GM21786 (cell line): ENCODE measurements around the gene LEFTY2.
"Not testable (repeated sequence)": the region's sequence is repeated elsewhere in the genome, so short reads cannot be mapped to it uniquely, and the experiment has no call there.

Experiments used
- ATAC-seq: cut with Tn5 transposase; IDR thresholded peaks from one replicate; pipeline ENCODE4 v1.9.1; 2021; ENCODE audit not compliant: unreplicated experiment

Gene LEFTY2, protein sequence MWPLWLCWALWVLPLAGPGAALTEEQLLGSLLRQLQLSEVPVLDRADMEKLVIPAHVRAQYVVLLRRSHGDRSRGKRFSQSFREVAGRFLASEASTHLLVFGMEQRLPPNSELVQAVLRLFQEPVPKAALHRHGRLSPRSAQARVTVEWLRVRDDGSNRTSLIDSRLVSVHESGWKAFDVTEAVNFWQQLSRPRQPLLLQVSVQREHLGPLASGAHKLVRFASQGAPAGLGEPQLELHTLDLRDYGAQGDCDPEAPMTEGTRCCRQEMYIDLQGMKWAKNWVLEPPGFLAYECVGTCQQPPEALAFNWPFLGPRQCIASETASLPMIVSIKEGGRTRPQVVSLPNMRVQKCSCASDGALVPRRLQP

DNA sequence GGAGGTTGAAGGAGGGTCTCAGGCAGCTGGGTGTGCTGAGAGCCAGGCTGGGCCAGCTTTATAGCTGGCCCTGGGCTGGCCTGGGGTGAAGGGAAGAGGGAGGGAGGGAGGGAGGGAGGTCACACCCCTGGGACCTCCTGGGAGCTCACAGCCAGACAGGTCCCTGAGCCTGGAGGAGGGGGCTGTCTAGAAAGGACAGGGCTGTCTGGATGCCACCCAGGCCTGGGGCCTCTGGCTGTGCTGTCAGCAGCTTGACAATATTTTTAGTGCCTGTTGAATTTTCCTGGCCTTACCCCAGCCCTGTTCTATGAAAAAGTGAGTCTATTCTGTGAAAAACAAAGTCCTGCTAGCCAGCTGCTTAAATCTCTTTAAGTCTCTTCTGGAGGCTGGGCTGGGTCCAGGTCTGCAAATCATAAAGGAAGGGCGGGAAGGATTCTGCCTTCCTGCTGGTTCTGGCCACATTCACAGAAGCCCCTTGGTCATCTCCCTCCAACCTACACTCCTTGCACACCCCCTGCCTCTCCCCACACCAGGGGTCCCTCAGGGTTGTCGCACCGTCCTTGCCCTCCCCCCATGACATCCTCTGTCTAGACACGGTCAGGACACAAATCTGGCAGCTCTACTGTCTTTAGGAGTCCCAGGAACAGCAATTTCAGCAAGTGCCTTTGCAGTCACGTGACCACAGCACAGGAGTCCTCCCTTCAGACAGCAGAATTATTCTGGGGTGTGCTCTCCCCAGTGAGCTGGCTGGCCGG is at the start of gene LEFTY2:
Gene LEFTY2, minus strand, starts transcription at position 34 of the 755 bp plus-strand sequence. CDS start 80 bp downstream, outside the sequence.
- no peak for ATAC-seq

DNA sequence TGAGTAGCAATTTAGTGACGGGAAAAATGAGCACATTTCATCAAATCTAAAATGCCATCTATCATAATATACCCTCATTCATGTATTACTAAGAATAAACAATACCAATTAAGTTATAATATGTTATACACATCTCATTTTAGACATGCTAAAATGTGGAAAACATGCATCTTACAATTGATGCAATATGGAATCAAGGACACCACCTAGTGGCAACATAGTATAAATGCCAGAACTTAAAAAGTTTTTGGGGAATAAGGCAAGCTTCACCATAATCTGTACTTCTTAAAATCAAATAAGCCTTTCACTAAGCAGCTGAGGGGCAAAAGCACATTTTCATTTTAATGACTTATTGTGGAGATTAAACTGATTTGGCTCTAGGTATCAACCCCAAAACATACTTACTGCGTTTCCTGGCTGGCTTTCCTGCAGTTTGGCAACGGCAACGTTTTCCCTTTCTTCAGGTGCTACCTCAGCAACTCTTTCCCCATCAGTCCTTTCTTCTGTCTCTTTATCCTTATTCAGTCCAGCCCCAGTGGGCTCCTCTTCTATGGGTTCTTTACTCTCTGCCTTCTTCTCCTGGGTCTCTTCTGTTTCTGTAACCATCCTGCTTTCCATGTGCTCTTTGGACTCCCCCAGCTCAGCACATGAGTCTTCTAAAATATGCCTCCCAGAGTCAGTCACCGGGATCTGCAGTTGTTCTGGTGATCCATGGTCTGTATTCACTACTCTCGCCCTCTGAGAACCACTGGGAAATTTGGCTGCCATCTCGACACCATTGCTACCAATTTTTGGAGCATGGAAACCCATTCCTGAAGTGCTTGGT is 46.7 kb upstream of the LEFTY2 start:
- no peak for ATAC-seq

DNA sequence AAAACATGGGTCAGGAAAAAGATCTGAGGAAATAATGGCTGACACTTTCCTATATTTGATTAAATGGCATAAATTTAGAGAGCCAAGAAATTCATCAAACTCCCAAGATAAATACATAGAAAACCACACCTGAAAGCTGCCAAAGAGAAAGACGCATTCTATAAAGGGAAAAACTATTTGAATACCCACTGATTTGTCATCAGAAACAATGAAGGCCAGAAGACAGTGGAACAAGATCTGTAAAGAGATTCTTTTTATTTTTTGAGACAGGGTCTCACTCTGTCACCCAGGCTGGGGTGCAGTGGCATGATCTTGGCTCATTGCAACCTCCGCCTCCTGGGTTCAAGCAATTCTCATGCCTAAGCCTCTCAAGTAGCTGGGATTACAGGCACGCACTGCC is 40.7 kb upstream of the LEFTY2 start:
- ATAC-seq = no peak

GRCh38 chr1:225980005-225980836 is 39.2 kb upstream of the LEFTY2 start:
- ATAC-seq = no peak

DNA sequence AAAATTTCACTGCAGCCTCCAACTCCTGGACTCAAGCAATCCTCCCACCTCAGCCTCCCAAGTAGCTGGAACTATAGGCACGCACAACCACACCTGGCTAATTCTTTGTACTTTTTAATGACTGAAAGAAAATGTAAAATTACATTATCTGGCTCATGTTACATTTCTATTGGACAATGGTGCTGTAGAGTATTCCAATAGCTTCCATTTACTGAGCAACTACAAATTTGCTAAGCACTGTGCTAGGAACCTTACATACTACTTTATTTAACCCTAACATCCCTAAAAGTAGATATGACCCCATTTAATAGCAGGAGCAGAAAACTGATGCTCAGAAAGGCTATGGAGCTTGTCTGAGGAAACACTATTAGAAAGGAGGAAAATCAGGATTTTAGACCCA is 38.4 kb upstream of the LEFTY2 start:
- ATAC-seq = no peak

DNA sequence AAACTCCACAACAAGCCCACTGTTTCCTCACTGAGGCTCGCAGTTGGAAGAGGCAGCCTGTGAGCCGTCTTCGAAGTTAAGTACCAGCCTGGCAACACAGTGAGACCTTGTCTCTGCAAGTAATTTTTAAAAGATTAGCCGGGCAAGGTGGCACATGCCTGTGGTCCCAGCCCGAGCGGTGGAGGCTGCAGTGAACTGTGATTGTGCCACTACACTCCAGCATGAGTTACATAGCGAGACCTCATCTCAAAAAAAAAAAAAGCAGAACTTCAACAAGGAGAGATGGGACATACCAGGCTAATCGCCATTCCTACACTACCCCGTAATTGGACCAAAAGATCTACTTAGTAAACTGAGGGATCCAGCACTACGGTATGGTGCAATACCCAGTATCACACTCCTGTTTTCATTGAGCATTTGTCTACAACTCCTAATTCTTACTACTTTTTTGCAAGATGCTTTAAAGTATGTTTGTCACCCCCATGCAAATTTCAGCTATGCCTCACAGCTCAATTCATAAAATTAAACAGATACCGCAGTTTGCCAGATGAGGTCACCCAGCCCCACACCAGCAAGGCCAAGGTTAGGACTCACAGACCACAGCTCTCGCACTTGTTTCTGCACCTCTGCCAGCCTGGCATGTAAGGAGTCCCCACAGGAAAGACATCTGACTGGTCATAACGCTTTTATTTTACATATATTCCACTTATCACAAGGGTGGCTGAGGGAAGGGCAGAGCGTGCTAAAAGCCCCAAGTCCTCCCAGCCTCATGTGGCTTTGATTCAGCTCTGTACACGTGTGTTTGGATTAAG is 37.1 kb upstream of the LEFTY2 start:
- ATAC-seq = peak; percentile 76

GRCh38 chr1:225975146-225975545 is 34.1 kb upstream of the LEFTY2 start:
- not testable (repeated sequence) for ATAC-seq

GRCh38 chr1:225974454-225974853 is 33.4 kb upstream of the LEFTY2 start:
- no peak for ATAC-seq

DNA sequence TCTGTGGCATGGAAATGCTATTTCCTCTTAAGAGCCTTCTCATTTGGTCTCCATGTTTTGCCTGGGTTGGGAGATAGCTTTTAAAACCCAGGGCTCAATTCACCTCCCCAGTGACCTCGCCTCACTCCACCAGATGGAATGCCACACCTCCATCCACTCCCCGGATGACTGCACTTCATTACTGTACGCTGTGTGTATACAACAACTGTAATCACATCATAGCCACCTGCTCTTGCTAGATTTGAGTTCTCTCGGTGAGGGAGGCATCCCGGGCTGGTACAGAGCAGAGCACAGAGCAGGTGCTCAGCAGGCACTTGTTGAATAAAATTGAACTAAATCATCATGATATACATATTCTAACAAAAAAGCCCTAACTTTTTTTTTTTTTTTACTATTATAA is 32.1 kb upstream of the LEFTY2 start:
- no peak for ATAC-seq

DNA sequence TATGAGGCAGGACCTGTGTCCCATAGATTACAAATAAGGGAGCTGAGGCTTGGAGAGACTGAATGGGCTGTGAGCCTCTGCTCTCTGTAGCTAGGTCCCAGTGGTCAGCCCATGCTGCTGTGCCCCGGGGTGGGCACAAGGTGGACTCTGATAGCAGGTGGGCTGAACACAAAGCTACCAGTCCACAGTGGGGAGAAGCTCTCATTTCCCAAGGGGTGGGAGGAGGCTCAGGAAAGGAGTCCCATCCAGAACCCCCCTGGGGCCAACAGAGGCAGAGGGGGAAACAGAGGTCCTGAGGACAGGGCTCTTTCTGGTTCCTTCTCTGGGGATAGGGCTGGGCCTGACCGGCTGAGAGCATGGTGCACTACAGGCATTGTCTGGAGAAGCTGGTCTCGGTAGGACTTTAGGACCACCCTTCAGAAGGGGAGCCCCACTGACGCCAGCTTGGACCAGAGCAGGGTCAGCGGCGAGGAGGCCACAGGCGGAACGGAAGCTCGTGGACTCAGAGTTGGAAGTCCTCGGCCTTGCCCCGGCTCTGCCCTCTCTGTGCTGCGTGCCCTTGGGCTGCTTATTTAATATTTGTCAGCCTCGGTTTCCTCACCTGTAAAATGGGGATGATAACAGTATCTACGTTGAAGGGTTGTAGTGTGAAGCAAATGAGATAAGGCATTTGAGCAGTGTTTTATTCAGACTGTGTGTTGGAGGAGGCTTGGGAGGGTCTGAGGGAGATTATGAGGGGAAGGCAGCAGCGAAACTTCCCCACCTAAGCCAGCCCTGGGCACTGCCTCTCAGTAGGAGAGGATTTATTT is 31.5 kb upstream of the LEFTY2 start:
- ATAC-seq = no peak

GRCh38 chr1:225970592-225971157 is 29.7 kb upstream of the LEFTY2 start:
- not testable (repeated sequence) for ATAC-seq

- ATAC-seq = not testable (repeated sequence)
These were observed 28.7 kb upstream of the LEFTY2 start for GRCh38 chr1:225969751-225970150.

- no peak for ATAC-seq
These were observed 24.2 kb upstream of the LEFTY2 start for GRCh38 chr1:225965231-225965630.

DNA sequence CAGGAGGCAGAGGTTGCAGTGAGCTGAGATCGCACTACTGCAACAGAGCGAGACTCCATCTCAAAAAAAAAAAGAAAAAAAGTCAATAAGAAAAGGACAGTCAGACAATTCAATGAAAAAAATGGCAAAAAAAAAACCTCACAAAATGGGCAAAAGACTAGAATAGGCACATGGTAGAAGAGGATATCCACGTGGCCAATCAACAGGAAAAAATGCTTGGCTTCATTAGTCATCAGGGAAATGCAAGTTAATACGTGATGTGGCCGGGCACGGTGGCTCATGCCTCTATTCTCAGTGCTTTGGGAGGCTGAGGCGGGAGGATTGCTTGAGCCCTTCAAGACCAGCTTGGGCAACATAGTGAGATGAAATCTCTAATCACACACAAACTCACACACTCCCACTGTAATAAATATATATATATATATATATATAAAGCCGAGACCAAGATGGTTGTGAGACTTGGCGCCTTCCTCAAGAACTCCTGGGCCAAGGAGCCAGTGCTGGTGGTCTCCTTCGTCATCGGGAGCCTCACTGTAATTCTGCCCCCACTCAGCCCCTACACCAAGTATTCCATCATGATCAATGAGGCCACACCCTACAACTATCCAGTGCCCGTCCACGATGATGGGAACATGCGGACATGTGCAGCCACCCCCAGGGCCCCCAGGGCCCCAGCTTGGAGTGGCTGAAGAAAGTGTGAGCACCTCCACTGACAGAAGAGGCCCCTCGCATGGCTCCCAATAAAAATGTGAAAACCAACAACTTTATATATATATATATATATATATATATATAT is 22.9 kb upstream of the LEFTY2 start:
- no peak for ATAC-seq

DNA sequence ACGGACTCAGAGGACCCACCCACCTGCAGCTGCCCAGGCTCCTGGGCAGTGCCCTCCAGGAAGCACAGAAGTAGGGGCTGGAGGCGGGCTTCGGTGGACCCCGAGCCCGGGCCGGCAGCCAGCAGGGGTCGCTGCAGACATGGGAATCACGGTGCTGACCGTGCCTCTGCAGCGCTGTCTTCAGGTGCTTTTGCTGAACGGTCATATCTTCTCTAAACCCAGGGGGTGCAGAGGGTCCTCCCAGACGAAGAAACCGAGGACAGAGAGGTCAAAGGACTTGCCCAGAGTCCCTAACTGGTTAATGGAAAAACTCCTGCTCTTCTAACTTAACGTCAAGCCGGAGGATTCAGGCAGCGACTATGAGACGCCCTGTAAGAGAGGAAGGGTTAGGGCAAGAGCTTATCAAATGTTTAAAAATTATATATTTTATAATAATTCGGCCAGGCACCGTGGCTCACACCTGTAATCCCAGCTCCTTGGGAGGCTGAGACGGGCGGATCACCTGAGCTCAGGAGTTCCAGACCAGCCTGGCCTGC is 21.5 kb upstream of the LEFTY2 start:
- ATAC-seq = no peak

- ATAC-seq = no peak
These were observed 20.8 kb upstream of the LEFTY2 start for GRCh38 chr1:225961659-225962439.

DNA sequence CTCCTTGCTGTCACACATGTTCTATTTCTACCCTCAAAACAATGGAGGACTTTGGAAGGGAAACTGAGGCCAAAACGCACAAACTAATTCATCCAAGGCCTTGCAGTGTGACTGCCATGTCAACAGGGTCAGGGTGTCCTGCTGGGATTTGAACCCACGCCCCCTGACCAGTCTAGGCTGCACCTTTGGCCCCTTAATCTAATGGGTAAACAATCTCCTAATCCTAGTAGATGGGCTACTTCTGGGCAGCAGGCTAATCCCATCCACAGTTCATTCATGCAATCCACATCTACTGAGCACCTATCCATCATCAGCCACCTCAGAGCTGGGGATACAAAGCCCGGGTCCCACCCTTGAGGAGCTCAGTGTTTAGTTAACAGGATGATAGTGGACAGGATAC is 17.0 kb upstream of the LEFTY2 start:
- ATAC-seq = no peak
